ENCODE measurements around the gene COL26A1.
"Not testable (repeated sequence)": the region's sequence is repeated elsewhere in the genome, so short reads cannot be mapped to it uniquely, and the experiment has no call there.

The COL26A1 gene

DNA sequence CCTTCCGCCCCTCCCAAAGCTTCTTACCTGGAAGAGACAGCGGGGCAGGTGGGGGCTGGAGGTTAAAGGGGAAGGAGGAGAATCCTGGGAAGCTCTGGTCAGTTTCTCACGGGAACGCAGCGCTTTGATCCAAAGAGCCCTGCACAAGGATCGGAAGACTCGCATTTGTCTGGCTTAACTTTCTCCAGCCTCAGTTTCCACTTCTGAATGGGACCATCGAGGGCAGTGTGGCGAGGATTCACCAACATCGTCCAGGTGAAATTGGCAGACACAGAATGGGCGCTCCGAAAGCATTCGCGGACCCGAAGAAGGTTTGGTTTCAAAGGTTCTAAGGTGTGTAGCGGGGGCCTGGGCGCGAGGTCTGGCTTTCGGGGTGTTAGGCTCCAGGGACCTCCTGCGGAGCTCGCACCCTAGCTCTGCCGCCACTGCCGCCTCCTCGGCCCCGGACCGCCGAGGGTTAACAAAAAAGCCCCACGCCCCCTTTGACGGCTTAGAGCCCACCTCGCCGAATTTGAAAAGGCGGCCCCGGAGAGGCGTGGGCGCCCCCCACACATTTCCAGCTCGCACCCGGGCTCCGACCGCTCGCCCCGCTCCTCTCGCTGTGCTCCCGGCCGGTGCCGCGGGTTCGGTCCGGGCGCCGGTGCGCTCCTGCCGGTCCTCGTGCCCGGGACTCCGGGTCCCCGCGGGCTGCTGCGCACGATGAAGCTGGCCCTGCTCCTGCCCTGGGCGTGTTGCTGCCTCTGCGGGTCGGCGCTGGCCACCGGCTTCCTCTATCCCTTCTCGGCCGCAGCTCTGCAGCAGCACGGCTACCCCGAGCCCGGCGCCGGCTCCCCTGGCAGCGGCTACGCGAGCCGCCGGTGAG, at the start of gene COL26A1:
Gene COL26A1, plus strand, starts transcription at position 542 of the 862 bp plus-strand sequence. Its CDS starts 158 bp downstream, at position 700.
- no peak for FAIRE-seq

GRCh38 chr7:101315336-101315735, 47.3 kb upstream of the COL26A1 start:
- DNase-seq (ENCODE audit: low spot score): peak; percentile 57
- FAIRE-seq: no peak

More for the DNA sequence above, at the start of gene COL26A1:
- DNase-seq (ENCODE audit: low spot score): peak; percentile 56

- FAIRE-seq (no peak), DNase-seq (ENCODE audit: low spot score) (no peak)
Observed at GRCh38 chr7:101319401-101319800, 43.3 kb upstream of the COL26A1 start.

DNA sequence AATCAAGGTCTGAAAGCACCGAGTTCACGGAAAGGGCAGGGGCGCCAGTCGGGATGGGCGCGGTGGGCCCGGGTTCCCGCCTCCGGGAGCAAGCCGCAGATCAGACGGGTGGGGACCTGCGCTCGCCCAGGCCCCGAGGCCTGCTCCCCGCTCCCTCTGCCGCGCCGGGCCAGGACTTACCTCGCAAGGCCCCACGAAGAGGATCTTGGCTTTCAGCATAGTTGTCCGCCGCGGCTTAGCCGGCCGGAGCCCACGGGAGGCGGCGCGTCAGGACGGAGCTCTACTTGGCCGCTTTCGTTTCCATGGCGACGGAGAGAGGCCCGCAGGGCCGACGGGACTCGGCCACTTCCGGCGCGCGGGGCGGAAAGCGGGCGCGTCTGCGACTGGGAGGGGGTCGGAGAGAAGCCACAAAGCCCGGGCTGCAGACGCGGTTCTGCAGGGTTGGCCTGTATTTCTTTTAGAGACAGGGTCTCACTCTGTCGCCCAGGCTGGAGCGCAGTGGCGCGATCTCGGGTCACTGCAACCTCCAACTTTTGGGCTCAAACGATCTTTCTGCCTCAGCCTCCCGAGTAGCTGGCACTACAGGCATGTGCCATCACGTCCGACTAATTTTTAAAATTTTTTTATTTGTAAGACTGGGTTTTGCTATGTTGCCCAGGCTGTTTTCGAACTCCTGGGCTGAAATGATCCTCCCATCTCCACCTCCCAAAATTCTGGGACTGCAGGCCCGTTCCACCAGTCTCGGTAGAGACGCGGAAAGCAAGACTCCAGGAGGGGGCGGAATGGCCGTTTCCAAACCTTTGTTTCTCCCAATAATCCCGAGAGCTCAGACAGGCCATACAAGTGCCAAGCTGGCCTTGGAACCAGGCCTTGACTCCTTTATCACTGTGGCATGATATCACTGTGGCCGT, 40.9 kb upstream of the COL26A1 start, which contains the start of gene IFT22:
Gene IFT22, minus strand, starts transcription at position 322 of the 911 bp plus-strand sequence. Its CDS starts 103 bp downstream, at position 219.
- FAIRE-seq (no peak), DNase-seq (ENCODE audit: low spot score) (peak; percentile 98)

DNA sequence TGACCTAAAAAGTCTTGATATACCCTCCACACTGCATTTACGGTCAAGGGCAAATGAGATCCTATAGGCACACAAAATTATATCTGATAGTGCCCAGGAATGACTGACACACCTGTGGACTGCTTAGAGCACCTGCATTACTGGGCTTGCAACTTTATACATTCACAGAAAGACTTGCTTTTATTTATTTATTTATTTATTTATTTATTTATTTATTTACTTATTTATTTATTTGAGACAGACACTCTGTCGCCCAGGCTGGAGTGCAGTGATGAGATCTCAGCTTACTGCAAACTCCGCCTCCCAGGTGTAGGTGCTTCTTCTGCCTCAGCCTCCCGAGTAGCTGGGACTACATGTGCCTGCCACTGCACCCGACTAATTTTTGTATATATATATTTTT, 34.5 kb upstream of the COL26A1 start:
- FAIRE-seq (no peak), DNase-seq (ENCODE audit: low spot score) (no peak)

GRCh38 chr7:101330011-101330484, 32.6 kb upstream of the COL26A1 start:
- no peak for DNase-seq (ENCODE audit: low spot score)
- FAIRE-seq: no peak

DNA sequence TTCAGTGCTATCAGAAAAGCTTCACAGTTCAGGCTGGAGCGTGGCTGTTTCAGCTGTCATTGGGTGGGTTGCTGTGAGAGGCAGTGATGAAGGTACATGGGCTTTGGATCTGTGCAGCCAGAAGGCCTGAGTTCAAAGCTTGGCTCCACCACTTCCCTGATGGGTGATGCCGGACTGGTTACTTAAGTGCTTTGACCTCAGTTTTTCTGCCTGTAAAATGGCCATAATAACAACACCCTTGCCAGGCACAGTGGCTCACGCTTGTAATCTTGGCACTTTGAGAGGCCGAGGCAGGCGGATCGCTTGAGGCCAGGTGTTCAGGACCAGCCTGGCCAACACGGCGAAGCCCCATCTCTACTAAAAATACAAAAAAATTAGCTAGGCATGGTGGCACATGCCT, 30.6 kb upstream of the COL26A1 start:
- DNase-seq (ENCODE audit: low spot score): no peak
- no peak for FAIRE-seq

DNA sequence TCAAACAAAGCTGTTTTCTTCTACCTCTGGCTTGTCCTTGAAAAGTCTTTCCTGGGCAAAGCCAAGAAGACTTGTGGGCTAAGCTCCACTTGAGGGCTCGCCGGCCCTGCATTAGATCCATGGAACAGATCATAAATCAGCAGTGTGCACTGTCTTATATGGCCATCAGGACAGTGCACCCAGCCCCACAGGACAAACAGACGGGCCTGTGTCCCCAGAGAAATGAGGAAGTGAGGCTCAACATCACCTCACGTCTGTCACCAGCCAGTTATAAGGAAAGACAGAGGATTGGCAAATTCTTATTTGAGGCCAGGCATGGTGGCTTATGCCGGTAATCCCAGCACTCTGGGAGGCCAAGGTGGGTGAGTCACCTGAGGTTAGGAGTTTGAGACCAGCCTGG, 28.8 kb upstream of the COL26A1 start:
- FAIRE-seq: no peak
- no peak for DNase-seq (ENCODE audit: low spot score)

GRCh38 chr7:101340379-101340778, 22.3 kb upstream of the COL26A1 start:
- no peak for FAIRE-seq

GRCh38 chr7:101342892-101343291, 19.8 kb upstream of the COL26A1 start:
- DNase-seq (ENCODE audit: low spot score): no peak
- no peak for FAIRE-seq

More at GRCh38 chr7:101340379-101340778, 22.3 kb upstream of the COL26A1 start:
- DNase-seq (ENCODE audit: low spot score): no peak

DNA sequence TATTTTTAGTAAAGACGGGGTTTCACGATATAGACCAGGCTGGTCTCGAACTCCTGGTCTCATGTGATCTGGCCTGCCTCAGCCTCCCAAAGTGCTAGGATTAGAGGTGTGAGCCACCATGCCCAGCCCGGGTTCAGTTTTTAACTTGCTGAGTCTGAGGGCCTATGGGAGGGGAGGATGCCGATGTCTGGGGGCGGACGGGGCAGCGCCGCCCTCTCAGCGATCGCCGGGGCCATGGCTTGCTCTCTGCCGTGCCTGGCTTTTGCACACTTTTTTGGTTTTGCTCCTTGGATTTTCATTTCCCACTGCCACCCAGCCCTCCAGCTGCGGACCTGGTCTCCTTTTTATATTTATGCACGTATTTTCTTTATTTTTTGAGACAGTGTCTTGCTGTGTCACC, 15.2 kb upstream of the COL26A1 start:
- DNase-seq (ENCODE audit: low spot score) (no peak), FAIRE-seq (no peak)

DNA sequence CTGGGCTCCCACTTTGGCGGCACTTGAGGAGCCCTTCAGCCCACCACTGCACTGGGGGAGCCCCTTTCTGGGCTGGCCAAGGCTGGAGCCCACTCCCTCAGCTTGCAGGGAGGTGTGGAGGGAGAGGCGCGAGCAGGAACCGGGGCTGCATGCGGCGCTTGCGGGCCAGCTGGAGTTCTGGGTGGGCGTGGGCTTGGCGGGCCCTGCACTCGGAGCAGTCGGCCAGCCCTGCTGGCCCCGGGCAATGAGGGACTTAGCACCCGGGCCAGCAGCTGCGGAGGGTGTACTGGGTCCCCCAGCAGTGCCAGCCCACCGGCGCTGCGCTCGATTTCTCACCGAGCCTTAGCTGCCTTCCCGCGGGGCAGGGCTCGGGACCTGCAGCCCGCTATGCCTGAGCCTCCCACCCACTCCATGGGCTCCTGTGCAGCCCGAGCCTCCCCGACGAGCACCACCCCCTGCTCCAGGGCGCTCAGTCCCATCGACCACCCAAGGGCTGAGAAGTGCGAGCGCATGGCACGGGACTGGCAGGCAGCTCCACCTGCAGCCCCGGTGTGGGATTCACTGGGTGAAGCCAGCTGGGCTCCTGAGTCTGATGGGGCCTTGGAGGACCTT, 14.1 kb upstream of the COL26A1 start:
- not testable (repeated sequence) for DNase-seq (ENCODE audit: low spot score); FAIRE-seq

GRCh38 chr7:101349300-101349699, 13.4 kb upstream of the COL26A1 start:
- DNase-seq (ENCODE audit: low spot score); FAIRE-seq: not testable (repeated sequence)

GRCh38 chr7:101352920-101353308, 9.8 kb upstream of the COL26A1 start:
- DNase-seq (ENCODE audit: low spot score) (no peak), FAIRE-seq (no peak)

GRCh38 chr7:101357433-101357832, 5.2 kb upstream of the COL26A1 start:
- DNase-seq (ENCODE audit: low spot score) (peak; percentile 47), FAIRE-seq (no peak)

DNA sequence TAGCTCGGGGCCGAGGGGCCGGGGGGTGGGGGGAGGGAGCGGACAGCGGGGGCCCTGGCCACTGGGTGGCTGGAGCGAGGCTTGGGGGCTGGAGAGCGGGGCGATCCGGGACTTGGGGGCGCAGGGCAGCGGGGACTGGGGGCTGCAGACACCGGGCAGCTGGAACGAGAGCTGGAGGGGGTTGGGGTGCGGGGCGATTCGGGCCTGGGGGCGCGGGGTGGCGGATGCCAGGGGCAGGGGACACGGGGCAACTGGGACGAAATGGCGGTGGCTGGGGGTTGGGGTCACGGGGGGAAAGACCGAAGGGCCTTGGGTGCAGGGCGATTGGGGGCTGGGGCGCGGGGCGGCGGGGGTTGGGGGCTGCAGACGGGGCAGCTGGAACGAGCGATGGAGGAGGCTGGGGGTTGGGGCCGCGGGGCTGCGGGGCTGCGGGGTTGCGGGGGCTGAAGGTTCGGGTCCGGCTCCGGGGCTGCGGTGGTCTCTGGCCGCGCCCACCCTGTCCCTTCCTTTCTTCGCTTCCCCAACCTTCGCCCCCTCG, 590 bp downstream of the COL26A1 start:
- no peak for DNase-seq (ENCODE audit: low spot score)
- FAIRE-seq: peak; percentile 42

GRCh38 chr7:101363734-101364374, 1.2 kb downstream of the COL26A1 start:
- FAIRE-seq (no peak), DNase-seq (ENCODE audit: low spot score) (peak; percentile 96)

DNA sequence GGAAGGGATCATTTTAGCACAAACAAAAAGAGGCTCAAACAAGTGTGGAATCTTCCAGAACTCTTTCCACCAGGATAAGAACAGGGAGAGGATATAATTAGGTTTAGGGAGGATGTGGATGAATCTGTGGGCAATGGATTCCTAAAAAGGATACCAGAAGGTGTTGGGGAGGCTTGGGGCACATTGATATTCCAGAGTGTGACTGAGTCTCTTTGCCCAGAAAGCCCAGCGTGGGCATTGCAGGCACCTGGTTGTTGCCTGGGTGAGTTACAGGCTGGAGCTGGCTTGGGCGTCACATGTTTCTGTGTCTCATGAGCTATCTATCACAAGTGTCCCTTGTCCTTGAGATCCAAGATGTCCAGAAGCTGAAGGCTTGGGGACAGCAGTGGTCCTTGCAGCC, 3.3 kb downstream of the COL26A1 start:
- DNase-seq (ENCODE audit: low spot score): no peak
- FAIRE-seq: no peak

DNA sequence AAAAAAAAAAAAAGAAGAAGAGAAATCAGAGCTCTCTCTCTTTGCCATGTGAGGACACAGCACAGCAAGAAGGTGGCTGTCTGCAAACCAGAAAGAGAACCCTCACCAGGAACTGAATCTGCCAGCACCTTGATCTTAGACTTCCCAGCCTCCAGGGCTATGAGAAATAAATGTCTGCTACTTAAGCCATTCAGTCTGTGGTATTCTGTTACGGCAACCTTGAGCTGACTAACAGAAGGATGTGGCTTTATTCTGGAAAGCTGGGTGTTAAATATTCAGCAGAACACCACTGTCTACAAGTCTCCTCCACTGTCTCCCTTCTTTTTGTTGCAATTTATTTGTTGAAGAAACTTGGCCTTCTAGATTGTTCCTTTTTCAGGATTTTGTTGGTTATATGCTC, 5.0 kb downstream of the COL26A1 start:
- FAIRE-seq (no peak), DNase-seq (ENCODE audit: low spot score) (no peak)

- FAIRE-seq (peak; percentile 5), DNase-seq (ENCODE audit: low spot score) (no peak)
Observed at GRCh38 chr7:101368422-101369165, 5.9 kb downstream of the COL26A1 start.

Data from urothelium cell line (cell line).